HG02610 (cell line): Measurements from ENCODE around the gene TMEM131.
"Not testable (repeated sequence)": the region's sequence is repeated elsewhere in the genome, so short reads cannot be mapped to it uniquely, and the experiment has no call there.

Experiments used
- ATAC-seq: cut with Tn5 transposase; IDR thresholded peaks from one replicate; pipeline ENCODE4 v1.9.1; 2021; ENCODE audit warnings: mild to moderate bottlenecking, moderate library complexity; ENCODE audit not compliant: unreplicated experiment

Gene TMEM131

GRCh38 chr2:97918818-97919217 is 76.9 kb downstream of the TMEM131 start:
- no peak for ATAC-seq

DNA sequence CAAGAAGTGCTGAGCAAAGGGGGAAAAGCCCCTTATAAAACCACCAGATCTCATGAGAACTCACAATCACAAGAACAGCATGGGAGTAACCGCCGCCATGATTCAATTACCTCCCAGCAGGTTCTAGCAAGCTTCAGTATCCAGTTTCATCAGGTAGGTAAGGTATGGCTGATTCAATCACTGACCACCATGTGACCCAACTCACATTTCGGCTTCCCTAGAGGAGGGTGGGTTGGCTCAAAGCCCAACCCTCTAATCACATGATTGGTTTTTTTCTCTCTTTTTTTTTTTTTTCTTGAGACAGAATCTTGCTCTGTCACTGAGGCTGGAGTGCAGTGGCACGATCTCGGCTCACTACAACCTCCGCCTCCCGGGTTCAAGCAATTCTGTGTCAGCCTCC is 78.1 kb downstream of the TMEM131 start:
- not testable (repeated sequence) for ATAC-seq

GRCh38 chr2:97914691-97915213 is 81.0 kb downstream of the TMEM131 start:
- no peak for ATAC-seq

DNA sequence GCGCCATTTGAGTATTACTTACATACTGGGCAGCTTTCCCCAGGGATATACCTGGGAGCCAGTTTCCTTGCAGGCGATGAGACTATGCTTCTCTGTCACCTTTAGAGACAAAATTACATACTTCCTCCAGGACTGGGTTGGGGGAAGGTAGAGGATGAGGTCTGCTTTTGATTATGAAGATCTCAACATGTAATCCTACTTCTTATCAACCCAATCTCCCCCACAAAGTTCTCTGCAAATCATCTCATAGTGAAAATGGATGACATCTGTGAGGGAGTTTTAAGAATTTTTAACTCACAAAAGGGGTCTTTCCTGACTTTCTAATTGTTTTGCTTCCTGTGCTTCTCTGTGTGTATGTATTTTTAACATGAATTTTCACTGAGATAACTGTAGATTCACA is 81.9 kb downstream of the TMEM131 start:
- no peak for ATAC-seq

DNA sequence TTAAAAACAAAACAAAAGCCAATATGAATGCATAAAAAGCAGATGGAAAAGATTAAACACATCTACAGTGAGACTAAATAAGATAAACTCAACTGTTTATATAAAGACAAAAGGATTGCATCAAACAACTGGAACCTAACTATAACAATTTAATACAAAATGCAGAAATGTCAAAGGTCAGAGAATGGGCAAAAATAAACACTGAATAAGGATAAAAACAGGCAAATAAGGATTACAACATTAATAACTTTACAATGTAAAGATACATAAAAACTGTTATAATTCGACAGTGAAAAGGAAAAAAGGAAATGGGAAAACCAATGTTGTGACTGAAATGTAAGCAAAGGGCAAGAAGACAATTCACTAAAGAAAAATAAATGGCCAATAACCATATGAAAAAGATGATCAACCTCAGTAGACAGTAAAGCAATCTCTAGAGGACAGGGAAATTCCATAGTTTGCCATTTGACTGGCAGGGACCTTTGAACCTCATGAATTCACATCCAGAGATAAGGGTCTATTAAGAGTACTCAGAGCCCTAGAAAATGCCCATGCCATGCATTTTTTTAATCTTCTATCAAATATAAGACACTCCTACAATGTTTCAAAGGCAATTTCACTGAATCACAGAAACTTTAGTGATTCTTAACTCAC is 83.7 kb downstream of the TMEM131 start:
- ATAC-seq = no peak

GRCh38 chr2:97911206-97911921 is 84.4 kb downstream of the TMEM131 start:
- peak; percentile 43 for ATAC-seq

GRCh38 chr2:97910403-97911205 is 85.1 kb downstream of the TMEM131 start:
- no peak for ATAC-seq

DNA sequence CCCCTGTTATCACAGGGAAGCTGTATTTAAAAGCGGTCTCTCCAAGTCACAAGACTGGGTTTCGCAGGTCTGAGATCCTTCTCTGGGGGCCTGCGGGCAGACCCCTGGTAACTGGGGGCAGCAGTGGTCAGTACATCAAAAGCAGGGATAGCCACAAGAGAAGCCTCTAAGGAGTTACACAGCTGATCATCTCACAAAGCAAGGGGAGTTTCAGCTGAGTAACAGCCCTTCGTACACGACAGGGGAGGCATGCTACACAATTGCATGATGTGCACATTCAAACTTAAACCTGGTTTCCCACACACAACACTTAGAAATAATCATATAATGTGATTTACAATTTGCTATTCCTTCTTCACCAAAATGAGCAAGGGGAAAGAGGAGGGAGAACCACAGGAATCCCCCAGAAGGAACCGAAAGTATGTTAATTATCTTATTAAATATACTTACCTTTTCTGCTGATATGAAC is 87.5 kb downstream of the TMEM131 start:
- peak; percentile 66 for ATAC-seq

GRCh38 chr2:97907369-97908100 is 88.2 kb downstream of the TMEM131 start:
- ATAC-seq = peak; percentile 16

DNA sequence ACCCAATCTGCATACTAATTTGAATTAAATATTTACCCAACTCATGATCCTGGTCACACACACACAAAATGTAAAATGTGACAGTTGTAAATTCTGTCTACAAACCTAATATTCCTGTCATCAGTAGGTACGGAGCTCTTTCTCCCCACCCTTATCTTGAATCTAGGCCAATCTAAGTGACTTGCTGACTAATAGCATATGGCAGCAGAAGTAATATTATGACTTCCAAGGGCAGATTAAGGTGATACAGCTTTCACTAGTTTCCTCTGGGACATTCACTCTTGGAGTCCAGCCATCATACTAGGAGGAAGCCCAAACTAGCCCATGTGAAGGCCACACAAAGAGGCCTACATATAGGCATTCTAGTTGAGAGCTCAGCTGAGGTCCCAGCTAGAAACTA is 89.4 kb downstream of the TMEM131 start:
- no peak for ATAC-seq

- no peak for ATAC-seq
Observed at GRCh38 chr2:97905294-97905693, 90.5 kb downstream of the TMEM131 start.

DNA sequence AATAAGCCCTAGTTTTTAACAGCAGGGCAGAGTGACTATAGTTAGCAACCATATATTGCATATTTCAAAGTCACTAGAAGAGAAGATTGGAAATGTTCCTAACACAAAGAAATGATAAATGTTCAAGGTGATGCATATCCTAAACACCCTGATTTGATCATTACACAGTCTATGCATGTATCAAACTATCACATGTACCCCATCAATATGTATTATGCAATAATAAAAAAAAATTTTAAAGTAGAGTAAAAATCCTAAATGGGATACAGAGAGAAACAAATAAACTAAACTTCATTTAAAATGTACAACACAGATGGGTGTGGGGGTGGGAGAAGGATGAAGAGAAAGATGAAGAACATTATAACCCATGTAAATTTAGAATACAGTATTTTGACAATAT is 93.9 kb downstream of the TMEM131 start:
- no peak for ATAC-seq

- ATAC-seq = no peak
Observed at GRCh38 chr2:97900806-97901205, 94.9 kb downstream of the TMEM131 start.

DNA sequence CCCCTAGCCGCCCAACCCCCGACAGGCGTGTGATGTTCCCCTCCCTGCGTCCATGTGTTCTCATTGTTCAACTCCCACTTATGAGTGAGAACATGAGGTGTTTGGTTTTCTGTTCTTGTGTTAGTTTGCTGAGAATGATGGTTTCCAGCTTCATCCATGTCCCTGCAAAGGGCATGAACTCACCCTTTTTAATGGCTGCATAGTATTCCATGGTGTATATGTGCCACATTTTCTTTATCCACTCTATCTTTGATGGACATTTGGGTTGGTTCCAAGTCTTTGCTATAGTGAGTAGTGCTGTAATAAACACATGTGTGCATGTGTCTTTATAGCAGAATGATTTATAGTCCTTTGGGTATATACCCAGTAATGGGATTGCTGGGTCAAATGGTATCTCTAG is 102.7 kb downstream of the TMEM131 start:
- not testable (repeated sequence) for ATAC-seq

DNA sequence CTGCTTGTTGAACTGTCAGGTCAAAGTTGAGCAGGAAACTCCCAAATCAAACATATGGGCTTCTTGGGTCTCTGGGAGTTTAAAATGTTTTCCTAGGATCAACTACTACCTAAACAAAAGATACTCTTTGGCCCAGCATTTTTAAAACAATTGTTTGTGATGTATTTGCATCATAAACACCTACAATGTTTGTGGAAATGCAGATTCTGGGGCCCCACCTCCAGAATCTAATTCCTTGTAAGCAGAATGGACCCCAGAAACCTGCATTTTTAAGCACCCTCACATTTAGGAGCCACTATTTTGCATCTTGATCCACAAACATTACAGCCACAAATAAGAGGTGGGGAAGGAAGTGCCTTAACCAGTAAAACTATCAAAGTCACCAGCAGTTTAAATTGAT is 104.1 kb downstream of the TMEM131 start:
- no peak for ATAC-seq

- no peak for ATAC-seq
Observed at GRCh38 chr2:97889156-97889555, 106.6 kb downstream of the TMEM131 start.

- no peak for ATAC-seq
Observed at GRCh38 chr2:97885841-97886240, 109.9 kb downstream of the TMEM131 start.

GRCh38 chr2:97880334-97880733 is 115.4 kb downstream of the TMEM131 start:
- ATAC-seq = no peak

DNA sequence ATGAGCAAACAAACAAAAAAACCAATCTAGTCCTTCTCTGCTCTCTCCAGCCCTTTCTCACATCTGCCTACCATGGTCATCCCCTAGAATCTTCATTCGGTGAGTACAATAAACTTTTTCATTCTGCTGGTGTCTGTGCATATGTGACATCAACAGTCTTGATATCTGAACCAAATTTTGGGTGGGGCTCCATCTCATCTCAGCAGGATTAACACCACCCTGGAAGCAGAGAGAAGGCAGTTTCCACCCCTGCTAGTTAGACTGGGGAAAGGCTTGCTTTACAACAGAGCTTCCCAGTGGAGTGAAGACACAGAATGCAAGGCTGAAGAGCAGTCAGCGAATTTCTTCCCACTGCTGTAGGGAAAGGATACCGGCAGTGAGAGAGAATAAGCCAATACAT is 116.9 kb downstream of the TMEM131 start:
- ATAC-seq = no peak

DNA sequence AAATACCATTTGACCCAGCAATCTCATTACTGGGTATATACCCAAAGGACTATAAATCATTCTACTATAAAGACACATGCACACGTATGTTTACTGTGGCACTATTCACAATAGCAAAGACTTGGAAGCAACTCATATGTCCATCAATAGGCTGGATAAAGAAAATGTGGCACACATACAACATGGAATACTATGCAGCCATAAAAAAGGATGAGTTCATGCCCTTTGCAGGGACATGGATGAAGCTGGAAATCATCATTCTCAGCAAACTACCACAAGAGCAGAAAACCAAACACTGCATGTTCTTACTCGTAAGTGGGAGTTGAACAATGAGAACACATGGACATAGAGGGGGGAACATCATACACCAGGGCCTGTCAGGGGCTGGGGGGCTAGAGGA is 117.4 kb downstream of the TMEM131 start:
- not testable (repeated sequence) for ATAC-seq
